A673 (cell line): ENCODE measurements around the gene XRCC4. TPM values are rescaled to one million over a fixed set of nuclear protein-coding genes. Genes with fewer than 3 reads are reported as not detected.

Source experiments
- BruUV-seq: library from RNA; stranded (reverse); fragments of 400-500 nt; replicated peaks from 2 replicates; lab custom pipeline; 2021; lab: Mats Ljungman, UMichigan
- CTCF ChIA-PET: fragments of 300-600 bp; sonication (Branson Sonifier 250); formaldehyde crosslinking; loops from one replicate; lab custom pipeline; 2022; ENCODE audit warnings: antibody characterized with exemption; lab: Charles Lee
- POLR2A ChIA-PET: fragments of 300-600 bp; sonication (Branson Sonifier 250); formaldehyde crosslinking; loops from one replicate; lab custom pipeline; 2022; ENCODE audit warnings: antibody characterized with exemption; ENCODE audit not compliant: low non-redundant PET; lab: Charles Lee
- DNase-seq: peaks from one replicate; pipeline ENCODE4 v3.0.0-alpha.2; 2015; ENCODE audit warnings: low spot score
- H3K27ac ChIP-seq: fragments of 200-600 bp; sonication (generic); 2 replicates; pipeline ENCODE4 v1.5.1; 2016; ENCODE audit warnings: mixed run types, low read depth, mild to moderate bottlenecking, mixed read lengths, antibody characterized with exemption, low read length; ENCODE audit not compliant: poor library complexity, severe bottlenecking
- H3K27me3 ChIP-seq: fragments of 200-600 bp; sonication (generic); replicated peaks from 2 replicates; pipeline ENCODE4 v1.6.1; 2017; ENCODE audit warnings: mixed run types, low read depth, mild to moderate bottlenecking, mixed read lengths, antibody characterized with exemption, low read length; ENCODE audit not compliant: insufficient read depth, poor library complexity
- H3K36me3 ChIP-seq: fragments of 200-600 bp; sonication (generic); 2 replicates; pipeline ENCODE4 v1.6.1; 2016; ENCODE audit warnings: mixed run types, mild to moderate bottlenecking, mixed read lengths, antibody characterized with exemption, low read length; ENCODE audit not compliant: insufficient read depth, poor library complexity, severe bottlenecking
- H3K4me1 ChIP-seq: fragments of 200-600 bp; sonication (generic); 2 replicates; pipeline ENCODE4 v1.6.1; 2017; ENCODE audit warnings: mixed run types, mild to moderate bottlenecking, mixed read lengths, antibody characterized with exemption, low read length; ENCODE audit not compliant: insufficient read depth, poor library complexity, severe bottlenecking
- H3K4me3 ChIP-seq: fragments of 200-600 bp; sonication (generic); 2 replicates; pipeline ENCODE4 v1.5.1; 2016; ENCODE audit warnings: low read depth, mixed run types, mild to moderate bottlenecking, mixed read lengths, low read length; ENCODE audit not compliant: poor library complexity, severe bottlenecking
- H3K9me3 ChIP-seq: fragments of 200-600 bp; sonication (generic); 2 replicates; pipeline ENCODE4 v1.6.1; 2016; ENCODE audit warnings: mixed run types, low read depth, mild to moderate bottlenecking, mixed read lengths, antibody characterized with exemption, low read length; ENCODE audit not compliant: poor library complexity, severe bottlenecking
- CTCF ChIP-seq: fragments of 300-800, 200-600 bp; sonication (generic); conservative IDR thresholded peaks from 2 replicates; pipeline ENCODE4 v1.5.1; 2017; ENCODE audit warnings: low read depth, mild to moderate bottlenecking, antibody characterized with exemption, low read length, moderate library complexity, mixed read lengths
- EZH2 ChIP-seq: fragments of 200-600 bp; sonication (generic); IDR thresholded peaks from 2 replicates; pipeline ENCODE4 v1.6.1; 2017; ENCODE audit warnings: borderline replicate concordance, low read depth, mild to moderate bottlenecking, mixed read lengths, antibody characterized with exemption, low read length; ENCODE audit not compliant: poor library complexity, severe bottlenecking
- intact Hi-C: fragments of 100-400 bp; cut with micrococcal nuclease; formaldehyde crosslinking; loops from one replicate; pipeline ENCODE4 v1.10.0; 2022; ENCODE audit not compliant: unreplicated experiment
- total RNA-seq: library from RNA; stranded (reverse); gene quantifications from 2 replicates; pipeline ENCODE4 v1.2.3, GENCODE V29; 2021

The XRCC4 gene
- total RNA-seq, 1 experiment from 2014 or later, result 8.1 TPM

- no peaks in the 10 kb centered on the region for H3K36me3 ChIP-seq
- H3K4me1 ChIP-seq, result peaks cover 34% of the 10 kb centered on the region
- TF ChIP-seq CTCF, result no peak
- DNase-seq, result peak; percentile 87
- POLR2A ChIA-PET, result no interaction called here
- BruUV-seq, result no TSS peak
- CTCF ChIA-PET, result no interaction called here
- no peaks in the 10 kb centered on the region for H3K27me3 ChIP-seq
- H3K4me3 ChIP-seq, result no peak overlapping the region
- intact Hi-C loops, result no loop called here
- H3K9me3 ChIP-seq, result no peaks in the 10 kb centered on the region
- H3K27ac ChIP-seq, result peak overlapping the region; percentile 15
Observed at GRCh38 chr5:83197326-83197967, 120.1 kb downstream of the XRCC4 start.

- DNase-seq, result peak; percentile 83
- intact Hi-C loops, result no loop called here
- CTCF ChIA-PET, result no interaction called here
Observed at GRCh38 chr5:83199126-83199525, 121.8 kb downstream of the XRCC4 start.

GRCh38 chr5:83204651-83205050, 127.3 kb downstream of the XRCC4 start:
- intact Hi-C loops, result no loop called here
- no TSS peak for BruUV-seq

More at GRCh38 chr5:83199126-83199525, 121.8 kb downstream of the XRCC4 start:
- Histone ChIP-seq H3K27me3 (no peaks in the 10 kb centered on the region), H3K27ac (peak overlapping the region; percentile 51), H3K4me1 (peaks cover 34% of the 10 kb centered on the region), H3K9me3 (no peaks in the 10 kb centered on the region), H3K4me3 (no peak overlapping the region), H3K36me3 (no peaks in the 10 kb centered on the region)
- POLR2A ChIA-PET, result no interaction called here
- BruUV-seq, result no TSS peak
- TF ChIP-seq CTCF (no peak), EZH2 (no peak)

More at GRCh38 chr5:83204651-83205050, 127.3 kb downstream of the XRCC4 start:
- no peak for TF ChIP-seq CTCF
- no peak for TF ChIP-seq EZH2
- H3K9me3 ChIP-seq, result no peaks in the 10 kb centered on the region
- no peak overlapping the region for H3K27ac ChIP-seq
- H3K27me3 ChIP-seq, result no peaks in the 10 kb centered on the region
- ChIA-PET POLR2A (no interaction called here), CTCF (no interaction called here)
- no peak overlapping the region for H3K4me3 ChIP-seq
- H3K4me1 ChIP-seq, result peaks cover 6% of the 10 kb centered on the region
- DNase-seq, result no peak
- no peaks in the 10 kb centered on the region for H3K36me3 ChIP-seq
